IMR-90 (cell line): ENCODE data around the gene KCNH4.

ENCODE experiments used
- MAFK ChIP-seq: IDR thresholded peaks from 2 replicates; pipeline ENCODE4 v1.6.1; 2012; ENCODE audit warnings: low read depth, low read length, improper control_type of control experiment
- MXI1 ChIP-seq: IDR thresholded peaks from 2 replicates; pipeline ENCODE4 v1.6.1; 2012; ENCODE audit warnings: low read depth, mild to moderate bottlenecking, low read length, moderate library complexity, borderline replicate concordance
- POLR2A ChIP-seq: IDR thresholded peaks from 2 replicates; pipeline ENCODE4 v1.6.1; 2012; ENCODE audit warnings: mild to moderate bottlenecking, low read depth, low read length
- RAD21 ChIP-seq: IDR thresholded peaks from 2 replicates; pipeline ENCODE4 v1.6.1; 2012; ENCODE audit warnings: low read length, improper control_type of control experiment
- TF ChIP-seq, protein P1 (sequence below): conservative IDR thresholded peaks from 2 replicates; pipeline ENCODE4 v1.5.1; 2012; ENCODE audit warnings: mild to moderate bottlenecking, low read depth, low read length, improper control_type of control experiment

DNA sequence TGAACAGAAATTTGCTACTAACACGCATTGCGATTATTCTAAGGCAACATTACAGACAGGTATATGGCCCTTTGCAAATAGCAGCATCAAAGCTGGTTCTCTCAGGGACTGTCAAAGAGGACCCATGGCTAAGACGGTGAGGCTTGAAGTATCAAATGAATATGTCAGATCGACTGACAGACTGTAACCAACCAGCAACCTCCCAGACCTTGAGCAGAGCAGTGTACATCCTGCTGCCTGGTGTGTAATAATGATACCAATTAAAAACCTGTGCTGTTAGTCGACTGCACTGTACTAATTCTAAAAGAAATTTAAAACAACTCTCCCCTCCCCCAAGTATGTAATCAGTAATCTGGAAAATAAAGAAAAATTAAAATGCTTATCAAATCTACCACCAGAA lies 49.3 kb upstream of the KCNH4 start:
- TF ChIP-seq POLR2A (no peak), MAFK (no peak), RAD21 (no peak), MXI1 (no peak)
- TF ChIP-seq, protein P1, sequence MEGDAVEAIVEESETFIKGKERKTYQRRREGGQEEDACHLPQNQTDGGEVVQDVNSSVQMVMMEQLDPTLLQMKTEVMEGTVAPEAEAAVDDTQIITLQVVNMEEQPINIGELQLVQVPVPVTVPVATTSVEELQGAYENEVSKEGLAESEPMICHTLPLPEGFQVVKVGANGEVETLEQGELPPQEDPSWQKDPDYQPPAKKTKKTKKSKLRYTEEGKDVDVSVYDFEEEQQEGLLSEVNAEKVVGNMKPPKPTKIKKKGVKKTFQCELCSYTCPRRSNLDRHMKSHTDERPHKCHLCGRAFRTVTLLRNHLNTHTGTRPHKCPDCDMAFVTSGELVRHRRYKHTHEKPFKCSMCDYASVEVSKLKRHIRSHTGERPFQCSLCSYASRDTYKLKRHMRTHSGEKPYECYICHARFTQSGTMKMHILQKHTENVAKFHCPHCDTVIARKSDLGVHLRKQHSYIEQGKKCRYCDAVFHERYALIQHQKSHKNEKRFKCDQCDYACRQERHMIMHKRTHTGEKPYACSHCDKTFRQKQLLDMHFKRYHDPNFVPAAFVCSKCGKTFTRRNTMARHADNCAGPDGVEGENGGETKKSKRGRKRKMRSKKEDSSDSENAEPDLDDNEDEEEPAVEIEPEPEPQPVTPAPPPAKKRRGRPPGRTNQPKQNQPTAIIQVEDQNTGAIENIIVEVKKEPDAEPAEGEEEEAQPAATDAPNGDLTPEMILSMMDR, result no peak
